CD4-positive, alpha-beta T cell treated with Interleukin-15 for 4 hours (primary cell): ENCODE measurements around the gene GTF3C6.
A peak's percentile ranks its signal among the peaks of the same experiment; 100 is the strongest.
"Not testable (repeated sequence)": the region's sequence is repeated elsewhere in the genome, so short reads cannot be mapped to it uniquely, and the experiment has no call there.

ENCODE experiments used
- DNase-seq: peaks from one replicate; pipeline ENCODE4 v3.0.0-alpha.2; 2020; ENCODE audit warnings: low spot score

Gene GTF3C6

GRCh38 chr6:110979565-110980101 lies 21.1 kb downstream of the GTF3C6 start:
- DNase-seq, result no peak

DNA sequence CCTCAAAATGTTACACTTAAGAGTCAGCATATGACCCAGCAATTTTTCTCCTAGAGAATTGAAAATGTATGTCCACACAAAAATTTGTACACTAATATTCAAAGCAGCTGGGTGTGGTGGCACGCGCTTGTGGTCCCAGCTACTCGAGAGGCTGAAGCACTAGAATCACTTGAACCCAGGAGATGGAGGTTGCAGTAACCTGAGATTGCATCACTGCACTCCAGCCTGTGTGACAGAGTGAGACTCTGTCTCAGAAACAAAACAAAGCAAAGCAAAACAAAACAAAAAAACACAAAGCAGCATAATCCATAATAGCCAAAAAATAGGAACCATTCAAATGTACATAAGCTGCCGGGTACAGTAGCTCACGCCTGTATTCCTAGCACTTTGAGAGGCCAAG lies 21.7 kb downstream of the GTF3C6 start:
- DNase-seq, result no peak

DNA sequence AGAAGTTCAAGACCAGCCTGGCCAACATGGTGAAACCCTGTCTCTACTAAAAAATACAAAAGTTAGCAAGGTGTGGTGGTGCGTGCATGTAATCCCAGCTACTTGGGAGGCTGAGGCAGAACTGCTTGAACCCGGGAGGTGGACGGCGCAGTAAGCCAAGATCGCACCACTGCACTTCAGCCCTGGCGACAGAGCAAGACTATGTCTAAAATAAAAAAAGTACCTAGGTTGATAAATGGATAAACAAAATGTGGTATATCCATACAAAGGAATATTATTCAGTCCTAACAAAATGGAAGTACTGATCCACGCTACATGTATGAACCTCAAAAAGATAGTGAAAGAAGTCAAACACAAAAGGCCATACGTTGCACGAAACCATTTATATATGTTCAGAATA lies 22.1 kb downstream of the GTF3C6 start:
- DNase-seq, result no peak

- peak; percentile 4 for DNase-seq
Measured at GRCh38 chr6:110981202-110981600, 22.7 kb downstream of the GTF3C6 start.

GRCh38 chr6:110990840-110991576 lies 32.5 kb downstream of the GTF3C6 start:
- DNase-seq, result no peak

DNA sequence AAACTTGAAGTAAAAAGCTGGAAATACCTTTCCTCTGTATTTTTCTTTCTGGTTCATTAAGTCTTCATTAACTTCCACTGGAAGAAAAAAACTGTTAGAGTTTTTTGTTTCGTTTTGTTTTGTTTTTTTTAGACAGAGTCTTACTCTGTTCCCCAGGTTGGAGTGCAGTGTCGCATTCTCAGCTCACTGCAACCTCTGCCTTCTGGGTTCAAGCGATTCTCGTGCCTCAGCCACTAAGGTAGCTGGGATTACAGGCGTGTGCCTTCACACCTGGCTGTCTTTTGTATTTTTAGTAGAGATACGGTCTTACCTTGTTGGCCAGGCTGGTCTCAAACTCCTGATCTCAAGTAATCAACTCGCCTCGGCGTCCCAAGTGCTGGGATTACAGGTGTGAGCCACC lies 38.2 kb downstream of the GTF3C6 start:
- no peak for DNase-seq

GRCh38 chr6:110999634-111000270 lies 41.2 kb downstream of the GTF3C6 start:
- peak; percentile 30 for DNase-seq

DNA sequence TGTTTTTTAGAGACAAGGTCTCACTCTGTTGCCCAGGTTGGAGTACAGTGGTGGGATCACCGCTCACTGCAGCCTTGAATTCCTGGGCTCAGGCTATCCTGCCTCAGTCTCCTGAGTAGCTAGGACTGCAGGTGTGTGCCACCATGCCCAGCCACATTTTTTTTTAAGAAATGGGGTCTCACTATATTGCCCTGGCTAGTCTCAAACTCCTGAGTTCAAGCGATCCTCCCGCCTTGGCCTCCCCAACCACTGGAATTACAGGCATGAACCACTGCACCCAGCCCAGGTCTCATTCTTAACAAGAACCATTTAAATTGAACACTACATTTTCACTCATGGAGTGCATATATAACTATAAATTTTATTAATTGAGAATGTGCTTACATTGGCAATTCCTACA lies 43.8 kb downstream of the GTF3C6 start:
- no peak for DNase-seq

DNA sequence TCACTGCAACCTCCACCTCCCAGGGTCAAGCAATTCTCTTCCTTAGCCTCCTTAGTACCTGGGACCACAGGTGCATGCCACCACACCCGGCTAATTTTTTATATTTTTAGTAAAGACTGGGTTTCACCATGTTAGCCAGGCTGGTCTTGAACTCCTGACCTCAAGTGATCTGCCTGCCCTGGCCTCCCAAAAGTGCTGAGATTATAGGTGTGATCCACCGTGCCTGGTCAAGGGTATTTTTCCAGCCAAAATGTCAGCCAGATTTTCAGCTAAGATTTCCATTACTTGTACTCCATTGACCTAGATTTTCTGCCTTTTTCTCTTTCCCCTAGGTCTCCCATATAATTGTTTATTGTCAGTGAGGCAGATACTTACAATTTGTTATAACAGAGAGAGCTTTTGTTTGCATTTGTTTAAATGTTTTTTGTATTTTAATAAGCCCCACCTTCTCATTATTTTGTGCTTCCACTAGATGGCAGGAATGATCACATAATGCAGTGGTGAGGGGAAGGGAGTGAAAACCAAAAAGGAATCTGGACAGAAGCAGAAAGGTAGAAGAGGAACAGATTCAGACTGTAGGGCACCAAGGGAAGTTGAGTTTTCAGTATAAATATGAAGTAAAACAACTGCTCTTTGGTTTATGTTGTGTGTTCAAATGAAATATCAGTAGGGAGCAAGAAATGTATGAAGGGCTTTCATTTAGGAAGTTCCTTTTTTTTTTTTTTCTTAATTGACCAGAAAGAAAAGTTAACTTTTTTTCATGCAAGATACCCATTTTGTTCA lies 53.0 kb downstream of the GTF3C6 start:
- DNase-seq, result peak; percentile 47

GRCh38 chr6:111012143-111012452 lies 53.6 kb downstream of the GTF3C6 start:
- no peak for DNase-seq

- DNase-seq, result not testable (repeated sequence)
Measured at GRCh38 chr6:111012520-111012919, 54.0 kb downstream of the GTF3C6 start.

DNA sequence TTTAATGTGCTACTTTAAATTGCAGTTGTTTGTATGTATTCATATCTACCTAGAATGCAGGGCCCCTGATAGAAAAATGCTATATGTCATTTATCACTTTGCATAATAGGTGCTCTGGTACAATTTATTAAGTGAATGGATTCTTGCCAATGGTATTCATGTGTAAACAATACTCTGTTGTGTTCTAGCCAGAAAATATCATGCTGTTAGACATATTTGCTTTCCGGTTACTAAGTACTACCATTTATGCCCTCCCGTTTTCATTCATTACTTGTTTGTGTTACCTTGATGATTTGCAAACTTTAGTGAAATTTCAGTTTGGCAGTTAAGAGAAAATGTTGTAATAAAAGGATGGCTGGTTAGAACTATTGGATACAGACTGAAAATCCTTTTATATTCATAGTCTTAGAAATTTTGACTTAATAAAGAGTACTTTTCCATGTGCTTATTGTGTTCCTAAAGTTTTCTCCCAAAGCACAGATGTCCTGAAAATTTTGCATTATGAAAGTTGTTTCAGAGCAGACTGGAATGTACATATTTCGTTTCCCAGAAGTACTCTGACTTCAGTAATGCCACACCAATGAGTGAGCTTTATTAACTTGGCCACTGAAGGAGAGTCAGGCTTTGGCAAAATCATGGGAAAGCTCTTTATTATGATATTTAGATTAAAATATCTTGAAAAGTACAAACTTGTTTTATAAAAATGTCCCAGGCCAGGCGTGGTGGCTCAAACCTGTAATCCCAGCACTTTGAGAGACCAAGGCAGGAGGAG lies 54.8 kb downstream of the GTF3C6 start:
- DNase-seq, result no peak

DNA sequence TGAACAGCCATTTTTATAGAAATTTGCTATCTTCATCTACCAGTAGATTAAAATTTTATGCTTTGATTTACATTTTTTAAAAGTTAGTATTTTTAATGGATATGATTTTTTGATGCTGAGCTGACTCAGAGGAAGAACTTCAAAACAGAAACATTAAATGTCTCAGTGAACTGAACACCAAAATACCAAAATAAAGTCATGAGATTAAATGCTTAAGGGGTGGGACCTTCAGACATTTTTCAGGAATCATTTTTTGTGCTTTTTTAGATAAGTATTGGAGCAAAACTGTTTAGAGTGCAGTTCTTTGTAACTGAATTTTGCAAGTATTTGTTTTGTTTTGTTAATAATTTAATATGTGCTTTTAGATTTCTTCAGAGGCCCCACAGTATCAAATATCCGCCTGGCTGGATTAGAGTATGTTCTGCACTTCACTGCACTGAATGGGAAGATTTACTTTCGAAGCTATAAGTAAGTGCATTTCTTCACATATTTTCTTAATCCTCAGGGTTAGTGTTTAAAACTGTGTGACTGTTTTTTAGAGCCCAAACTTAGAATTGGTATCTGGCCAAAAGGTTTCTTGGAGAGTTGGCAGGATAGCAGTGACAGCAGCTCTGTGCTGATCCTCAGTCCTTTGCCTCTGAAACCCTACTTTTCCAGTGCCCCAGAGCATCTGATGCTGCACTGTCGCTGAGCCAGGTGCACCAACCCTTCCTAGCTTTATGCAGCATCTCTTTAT lies 57.1 kb downstream of the GTF3C6 start:
- no peak for DNase-seq

- DNase-seq, result not testable (repeated sequence)
Measured at GRCh38 chr6:111017241-111017640, 58.7 kb downstream of the GTF3C6 start.
